ENCODE results near the gene OR8D2. TPM values are rescaled to one million over a fixed set of nuclear protein-coding genes. Genes with fewer than 3 reads are reported as not detected.

OR8D2 gene
- total and polyA plus RNA-seq, 2 donors (not counting 1 experiment from before 2014, with no cell fraction given), result not detected

- no peaks in the 10 kb centered on the region for H3K27me3 ChIP-seq (ENCODE audit: control insufficient read depth, insufficient read depth, low read length)
- no peak for DNase-seq (ENCODE audit: low read depth in 2 of 2)
- H3K36me3 ChIP-seq (ENCODE audit: control insufficient read depth, insufficient read depth, low read length), result no peaks in the 10 kb centered on the region
- no peaks in the 10 kb centered on the region for H3K4me1 ChIP-seq (ENCODE audit: control insufficient read depth, extremely low read depth, insufficient read depth, low read length)
- no peak for TF ChIP-seq EZH2 (IDR thresholded peaks at IDR 0.05; ENCODE audit: low read length, missing control alignments)
- TF ChIP-seq, protein P1, sequence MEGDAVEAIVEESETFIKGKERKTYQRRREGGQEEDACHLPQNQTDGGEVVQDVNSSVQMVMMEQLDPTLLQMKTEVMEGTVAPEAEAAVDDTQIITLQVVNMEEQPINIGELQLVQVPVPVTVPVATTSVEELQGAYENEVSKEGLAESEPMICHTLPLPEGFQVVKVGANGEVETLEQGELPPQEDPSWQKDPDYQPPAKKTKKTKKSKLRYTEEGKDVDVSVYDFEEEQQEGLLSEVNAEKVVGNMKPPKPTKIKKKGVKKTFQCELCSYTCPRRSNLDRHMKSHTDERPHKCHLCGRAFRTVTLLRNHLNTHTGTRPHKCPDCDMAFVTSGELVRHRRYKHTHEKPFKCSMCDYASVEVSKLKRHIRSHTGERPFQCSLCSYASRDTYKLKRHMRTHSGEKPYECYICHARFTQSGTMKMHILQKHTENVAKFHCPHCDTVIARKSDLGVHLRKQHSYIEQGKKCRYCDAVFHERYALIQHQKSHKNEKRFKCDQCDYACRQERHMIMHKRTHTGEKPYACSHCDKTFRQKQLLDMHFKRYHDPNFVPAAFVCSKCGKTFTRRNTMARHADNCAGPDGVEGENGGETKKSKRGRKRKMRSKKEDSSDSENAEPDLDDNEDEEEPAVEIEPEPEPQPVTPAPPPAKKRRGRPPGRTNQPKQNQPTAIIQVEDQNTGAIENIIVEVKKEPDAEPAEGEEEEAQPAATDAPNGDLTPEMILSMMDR (conservative IDR thresholded peaks at IDR 0.05 in 1 of 2, IDR thresholded peaks at IDR 0.05 in 1 of 2; ENCODE audit: low read depth in 1 of 2, low read length in 2 of 2), result no peak
- no peak overlapping the region for H3K9ac ChIP-seq (ENCODE audit: insufficient read depth, low read length)
- H3K27ac ChIP-seq (ENCODE audit: insufficient read depth, low read length), result no peak overlapping the region
- H3K79me2 ChIP-seq (ENCODE audit: control insufficient read depth, insufficient read depth, low read length), result no peaks in the 10 kb centered on the region
- no peaks in the 10 kb centered on the region for H4K20me1 ChIP-seq (ENCODE audit: control insufficient read depth, extremely low read depth, insufficient read depth, low read length)
- no peak overlapping the region for H2AFZ ChIP-seq (ENCODE audit: low read length)
- H3K4me2 ChIP-seq (ENCODE audit: extremely low read depth, insufficient read depth, low read length), result no peak overlapping the region
- H3K9me3 ChIP-seq (ENCODE audit: control insufficient read depth, insufficient read depth, low read depth, low read length), result no peaks in the 10 kb centered on the region
- no peak overlapping the region for H3K4me3 ChIP-seq (replicated peaks in 1 of 4; ENCODE audit: control extremely low read depth in 1 of 4, insufficient read depth in 1 of 4, low read depth in 3 of 4, low read length in 4 of 4)
Measured at GRCh38 chr11:124313131-124313530, 6.9 kb downstream of the OR8D2 start.

DNA sequence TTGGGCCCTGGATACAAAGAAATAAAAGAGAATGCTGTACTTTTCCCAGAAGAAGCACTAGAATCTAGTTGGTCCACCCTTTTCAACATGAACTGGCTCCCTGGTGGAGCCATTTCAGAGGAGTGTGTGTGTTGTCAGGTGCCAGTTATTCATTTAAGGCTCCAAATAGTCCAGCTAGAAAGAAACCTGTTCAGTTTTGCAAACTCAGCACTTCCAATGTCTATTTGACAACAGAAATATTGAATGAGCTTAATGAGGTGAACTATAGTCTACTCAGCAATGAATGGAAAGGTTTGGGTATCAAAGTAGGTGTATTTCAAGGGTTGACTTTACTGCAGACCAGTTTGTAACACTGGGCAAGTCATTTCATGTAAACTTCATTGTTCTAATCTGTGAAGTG lies 8.3 kb downstream of the OR8D2 start:
- no peak for DNase-seq (ENCODE audit: low read depth in 2 of 2)
- H3K79me2 ChIP-seq (ENCODE audit: control insufficient read depth, insufficient read depth, low read length), result no peaks in the 10 kb centered on the region

DNA sequence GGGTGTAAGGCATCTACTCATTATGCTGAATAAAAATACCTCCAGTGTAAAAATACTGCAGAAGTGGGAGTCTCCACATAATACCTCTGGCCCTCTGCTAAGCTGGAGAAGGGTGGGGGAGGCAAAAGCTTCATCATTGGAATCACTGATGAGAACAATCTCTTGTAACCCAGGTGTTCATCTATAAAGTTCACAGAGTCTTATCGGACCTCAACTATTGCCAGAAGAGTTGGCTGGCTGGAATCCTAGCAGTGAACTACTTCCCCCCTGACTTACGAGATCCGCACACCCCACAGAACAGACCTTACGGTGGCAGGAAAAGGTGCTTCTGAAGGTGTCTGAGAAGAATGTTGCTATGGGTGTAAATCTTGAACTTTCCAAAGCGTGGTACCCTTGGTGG lies 8.7 kb downstream of the OR8D2 start:
- H3K27me3 ChIP-seq (ENCODE audit: control insufficient read depth, insufficient read depth, low read length), result no peaks in the 10 kb centered on the region
- H3K4me3 ChIP-seq (replicated peaks in 1 of 4; ENCODE audit: control extremely low read depth in 1 of 4, insufficient read depth in 1 of 4, low read depth in 3 of 4, low read length in 4 of 4), result no peak overlapping the region
- H4K20me1 ChIP-seq (ENCODE audit: control insufficient read depth, extremely low read depth, insufficient read depth, low read length), result no peaks in the 10 kb centered on the region
- no peaks in the 10 kb centered on the region for H3K36me3 ChIP-seq (ENCODE audit: control insufficient read depth, insufficient read depth, low read length)
- no peak overlapping the region for H3K9ac ChIP-seq (ENCODE audit: insufficient read depth, low read length)
- TF ChIP-seq, protein P1 (conservative IDR thresholded peaks at IDR 0.05 in 1 of 2, IDR thresholded peaks at IDR 0.05 in 1 of 2; ENCODE audit: low read depth in 1 of 2, low read length in 2 of 2), result no peak
- TF ChIP-seq EZH2 (IDR thresholded peaks at IDR 0.05; ENCODE audit: low read length, missing control alignments), result no peak
- no peak overlapping the region for H2AFZ ChIP-seq (ENCODE audit: low read length)
- no peak for DNase-seq (ENCODE audit: low read depth in 2 of 2)
- H3K9me3 ChIP-seq (ENCODE audit: control insufficient read depth, insufficient read depth, low read depth, low read length), result no peaks in the 10 kb centered on the region
- H3K27ac ChIP-seq (ENCODE audit: insufficient read depth, low read length), result no peak overlapping the region
- no peaks in the 10 kb centered on the region for H3K4me1 ChIP-seq (ENCODE audit: control insufficient read depth, extremely low read depth, insufficient read depth, low read length)
- H3K4me2 ChIP-seq (ENCODE audit: extremely low read depth, insufficient read depth, low read length), result no peak overlapping the region
- H3K79me2 ChIP-seq (ENCODE audit: control insufficient read depth, insufficient read depth, low read length), result no peaks in the 10 kb centered on the region

More for the DNA sequence above, 8.3 kb downstream of the OR8D2 start:
- Histone ChIP-seq H3K4me2 (ENCODE audit: extremely low read depth, insufficient read depth, low read length) (no peak overlapping the region), H3K36me3 (ENCODE audit: control insufficient read depth, insufficient read depth, low read length) (no peaks in the 10 kb centered on the region), H4K20me1 (ENCODE audit: control insufficient read depth, extremely low read depth, insufficient read depth, low read length) (no peaks in the 10 kb centered on the region), H3K9me3 (ENCODE audit: control insufficient read depth, insufficient read depth, low read depth, low read length) (no peaks in the 10 kb centered on the region), H3K27ac (ENCODE audit: insufficient read depth, low read length) (no peak overlapping the region), H3K9ac (ENCODE audit: insufficient read depth, low read length) (no peak overlapping the region), H2AFZ (ENCODE audit: low read length) (no peak overlapping the region), H3K27me3 (ENCODE audit: control insufficient read depth, insufficient read depth, low read length) (no peaks in the 10 kb centered on the region), H3K4me1 (ENCODE audit: control insufficient read depth, extremely low read depth, insufficient read depth, low read length) (no peaks in the 10 kb centered on the region), H3K4me3 (replicated peaks in 1 of 4; ENCODE audit: control extremely low read depth in 1 of 4, insufficient read depth in 1 of 4, low read depth in 3 of 4, low read length in 4 of 4) (no peak overlapping the region)
- TF ChIP-seq, protein P1 (conservative IDR thresholded peaks at IDR 0.05 in 1 of 2, IDR thresholded peaks at IDR 0.05 in 1 of 2; ENCODE audit: low read depth in 1 of 2, low read length in 2 of 2), result no peak
- no peak for TF ChIP-seq EZH2 (IDR thresholded peaks at IDR 0.05; ENCODE audit: low read length, missing control alignments)
